HepG2 (cell line): ENCODE results near the gene RHBDF2. TPM values are rescaled to one million over a fixed set of nuclear protein-coding genes. Genes with fewer than 3 reads are reported as not detected.
A peak's percentile ranks its signal among the peaks of the same experiment; 100 is the strongest.

Source experiments
- AHDC1 ChIP-seq: sonication (generic); formaldehyde crosslinking; IDR thresholded peaks from 2 replicates; pipeline ENCODE4 v1.5.1; 2020; ENCODE audit warnings: mild to moderate bottlenecking, missing genetic modification reagents, borderline replicate concordance
- ESRRA ChIP-seq: sonication (generic); formaldehyde crosslinking; IDR thresholded peaks from 2 replicates; pipeline ENCODE4 v1.5.1; 2020; ENCODE audit warnings: mild to moderate bottlenecking, low read depth, missing genetic modification reagents
- FOXP1 ChIP-seq, 2 experiments: fragments of 450-650 bp in 1 of 2; IDR thresholded peaks; 2 replicates each; pipeline ENCODE4 v1.6.1; 2017 to 2018; ENCODE audit warnings: antibody characterized with exemption in 1 of 2
- HES4 ChIP-seq: sonication (generic); formaldehyde crosslinking; IDR thresholded peaks from 2 replicates; pipeline ENCODE4 v1.9.0; 2021; ENCODE audit warnings: mild to moderate bottlenecking, missing genetic modification reagents, borderline replicate concordance
- IRF9 ChIP-seq: sonication (generic); formaldehyde crosslinking; IDR thresholded peaks from 2 replicates; pipeline ENCODE4 v1.8.0; 2022; ENCODE audit warnings: missing genetic modification reagents, mild to moderate bottlenecking, borderline replicate concordance
- MBD4 ChIP-seq: IDR thresholded peaks from 2 replicates; pipeline ENCODE4 v1.6.1; 2012; ENCODE audit warnings: low read length, inconsistent platforms, borderline replicate concordance
- MYC ChIP-seq: sonication (generic); formaldehyde crosslinking; IDR thresholded peaks from 2 replicates; pipeline ENCODE4 v1.9.0; 2021; ENCODE audit warnings: missing genetic modification reagents, borderline replicate concordance
- POLR2AphosphoS5 ChIP-seq: IDR thresholded peaks from 2 replicates; pipeline ENCODE4 v1.6.1; 2012; ENCODE audit warnings: low read depth, low read length
- PRMT3 ChIP-seq: sonication (generic); formaldehyde crosslinking; IDR thresholded peaks from 2 replicates; pipeline ENCODE4 v1.8.1; 2022; ENCODE audit warnings: low read depth, mild to moderate bottlenecking, moderate library complexity, missing genetic modification reagents, borderline replicate concordance
- RARG ChIP-seq: sonication (generic); formaldehyde crosslinking; IDR thresholded peaks from 2 replicates; pipeline ENCODE4 v1.4.0; 2020; ENCODE audit warnings: low read depth, mild to moderate bottlenecking, missing genetic modification reagents
- REXO4 ChIP-seq: sonication (generic); formaldehyde crosslinking; IDR thresholded peaks from 2 replicates; pipeline ENCODE4 v1.8.0; 2022; ENCODE audit warnings: missing genetic modification reagents, mild to moderate bottlenecking, borderline replicate concordance
- SAP130 ChIP-seq: IDR thresholded peaks from 2 replicates; pipeline ENCODE4 v1.6.1; 2016; ENCODE audit warnings: low read depth
- SNAPC5 ChIP-seq: sonication (generic); formaldehyde crosslinking; IDR thresholded peaks from 2 replicates; pipeline ENCODE4 v1.8.1; 2023; ENCODE audit warnings: mild to moderate bottlenecking, missing genetic modification reagents, borderline replicate concordance
- TEAD3 ChIP-seq: optimal IDR thresholded peaks from 2 replicates; pipeline ENCODE3; 2016; ENCODE audit warnings: borderline replicate concordance
- ZBTB2 ChIP-seq: sonication (generic); formaldehyde crosslinking; IDR thresholded peaks from 2 replicates; pipeline ENCODE4 v1.8.0; 2022; ENCODE audit warnings: low read depth, missing genetic modification reagents
- ZGPAT ChIP-seq: IDR thresholded peaks from 2 replicates; pipeline ENCODE4 v1.6.1; 2016; ENCODE audit warnings: mild to moderate bottlenecking
- ZNF10 ChIP-seq: sonication (generic); formaldehyde crosslinking; IDR thresholded peaks from 2 replicates; pipeline ENCODE4 v1.4.0; 2020; ENCODE audit warnings: mild to moderate bottlenecking, low read depth, missing genetic modification reagents, borderline replicate concordance
- ZNF562 ChIP-seq: sonication (generic); formaldehyde crosslinking; IDR thresholded peaks from 2 replicates; pipeline ENCODE4 v1.8.0; 2022; ENCODE audit warnings: missing genetic modification reagents, borderline replicate concordance
- ZNF724P ChIP-seq: sonication (generic); formaldehyde crosslinking; IDR thresholded peaks from 2 replicates; pipeline ENCODE4 v1.8.0; 2022; ENCODE audit warnings: missing genetic modification reagents, borderline replicate concordance
- polyA plus RNA-seq, 8 experiments: library from polyadenylated mRNA; depleted of rRNA in 3 of 8; stranded (reverse) in 7 of 8; unstranded in 1 of 8; fragments of >200 nt; fragmentation: Illumina TruSeq in 4 of 8; extraction: Trizol in 4 of 8; gene quantifications; 2 replicates each; pipeline versions ENCODE4 v1.2.1 to v1.2.3, GENCODE V29; 2011 to 2016; ENCODE audit warnings: low read depth in 4 of 8, missing spikeins in 1 of 8, mixed read lengths in 1 of 8; ENCODE audit not compliant: insufficient read depth in 1 of 8
- total RNA-seq, 5 experiments: library from RNA; depleted of rRNA; stranded (reverse); fragments of >200 nt; fragmentation: Illumina TruSeq; extraction: Trizol; gene quantifications; 2 replicates each; pipeline ENCODE4 v1.2.3, GENCODE V29; 2016; ENCODE audit warnings: low read depth in 1 of 5

Gene RHBDF2
- total and polyA plus RNA-seq, 2 of the 13 experiments (the other 11 are each of a cell fraction or from before 2014, with no cell fraction given), result 7.8 to 24.2 TPM

- TF ChIP-seq IRF9 (CRISPR knock-in tag) (peak; percentile 88; the same call in 1 of the 2 replicates), AHDC1 (no peak), RARG (CRISPR knock-in tag) (0 out of 2 replicates have a peak, but pooled peaks have one; percentile 50), SAP130 (CRISPR knock-in tag) (peak; percentile 89), ZNF562 (no peak), TEAD3 (CRISPR knock-in tag) (peak; percentile 58), MYC (CRISPR knock-in tag) (peak; percentile 85), REXO4 (CRISPR knock-in tag) (no peak), ZGPAT (no peak), HES4 (CRISPR knock-in tag) (no peak; the same call in 1 of the 2 replicates), ZNF10 (no peak), MBD4 (no peak), SNAPC5 (CRISPR knock-in tag) (no peak), FOXP1 (IDR thresholded peaks at IDR 0.05) (no peak), FOXP1 (CRISPR knock-in tag; IDR thresholded peaks at IDR 0.05) (no peak), POLR2AphosphoS5 (peak; percentile 83), PRMT3 (CRISPR knock-in tag) (no peak), ZBTB2 (peak; percentile 68), ZNF724P (CRISPR knock-in tag) (no peak), ESRRA (CRISPR knock-in tag) (no peak)
These were observed at the start of gene RHBDF2 (continued) for GRCh38 chr17:76501018-76501826.
